Muscle layer of duodenum (tissue), 2 donors: Measurements from ENCODE around the gene C4orf50.

Experiments
- H3K27ac ChIP-seq: one replicate; pipeline ENCODE4 v1.7.0; 2013; ENCODE audit warnings: mild to moderate bottlenecking, low read length
- H3K27me3 ChIP-seq: one replicate; pipeline ENCODE4 v1.7.0; 2013; ENCODE audit warnings: low read depth, mild to moderate bottlenecking, control low read depth, low read length
- H3K36me3 ChIP-seq, 2 donors: one replicate each; pipeline ENCODE4 v1.7.0; 2013; ENCODE audit warnings: low read length in 2 of 2, control low read depth in 1 of 2, mild to moderate bottlenecking in 1 of 2; ENCODE audit not compliant: insufficient read depth in 2 of 2, control insufficient read depth in 1 of 2
- H3K4me1 ChIP-seq, 2 donors: one replicate each; pipeline ENCODE4 v1.7.0; 2013; ENCODE audit warnings: low read length in 2 of 2, mild to moderate bottlenecking in 2 of 2, control low read depth in 1 of 2, moderate library complexity in 1 of 2; ENCODE audit not compliant: insufficient read depth in 2 of 2, control insufficient read depth in 1 of 2
- H3K4me3 ChIP-seq, 2 donors: one replicate each; pipeline ENCODE4 v1.7.0; 2013; ENCODE audit warnings: low read length in 2 of 2, low read depth in 1 of 2, mild to moderate bottlenecking in 1 of 2
- H3K9me3 ChIP-seq, 2 donors: one replicate each; pipeline ENCODE4 v1.7.0; 2013; ENCODE audit warnings: low read length in 2 of 2, control low read depth in 1 of 2, mild to moderate bottlenecking in 1 of 2; ENCODE audit not compliant: control insufficient read depth in 1 of 2
- donor health status: healthy.

The C4orf50 gene

DNA sequence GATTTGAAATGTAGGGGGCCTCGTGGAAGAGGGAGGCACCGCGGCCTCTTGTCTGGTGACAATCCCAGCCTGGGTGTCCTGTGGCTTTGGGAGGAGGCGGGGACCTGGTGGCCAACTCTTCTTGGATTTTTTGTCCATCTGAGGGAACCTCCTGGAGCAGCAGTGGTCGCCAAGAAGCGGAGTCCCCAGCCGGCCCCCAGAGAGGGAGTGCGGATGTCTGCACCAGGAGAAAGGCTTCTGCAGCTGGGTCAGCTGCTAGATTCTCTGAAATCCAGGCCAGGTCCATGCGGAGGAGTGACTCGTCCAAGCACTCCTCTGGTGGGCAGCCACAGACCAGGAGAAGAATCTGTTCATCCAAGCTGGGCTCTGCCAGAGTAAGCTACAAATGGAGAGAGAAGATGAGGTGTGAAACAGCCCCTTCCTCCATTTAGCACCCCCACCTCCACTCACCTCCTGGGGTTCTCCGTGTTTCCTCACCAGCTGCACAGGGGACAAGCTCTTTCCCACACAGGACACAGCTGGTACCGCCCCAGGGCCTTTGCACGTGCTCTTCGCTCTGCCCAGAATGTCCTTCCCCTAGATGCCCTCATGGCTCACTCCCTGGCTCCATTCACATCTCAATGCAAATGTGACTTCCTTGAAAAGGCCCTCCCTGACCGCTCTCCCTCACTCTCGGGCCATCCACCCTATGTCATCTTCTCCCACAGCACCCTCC, 27.6 kb downstream of the C4orf50 start:
- H3K27ac ChIP-seq, result no peak overlapping the region
- no peaks in the 10 kb centered on the region for H3K27me3 ChIP-seq
- H3K36me3 ChIP-seq, result no peaks in the 10 kb centered on the region
- H3K9me3 ChIP-seq, result no peaks in the 10 kb centered on the region
- no peaks in the 10 kb centered on the region for H3K4me1 ChIP-seq
- no peak overlapping the region for H3K4me3 ChIP-seq

DNA sequence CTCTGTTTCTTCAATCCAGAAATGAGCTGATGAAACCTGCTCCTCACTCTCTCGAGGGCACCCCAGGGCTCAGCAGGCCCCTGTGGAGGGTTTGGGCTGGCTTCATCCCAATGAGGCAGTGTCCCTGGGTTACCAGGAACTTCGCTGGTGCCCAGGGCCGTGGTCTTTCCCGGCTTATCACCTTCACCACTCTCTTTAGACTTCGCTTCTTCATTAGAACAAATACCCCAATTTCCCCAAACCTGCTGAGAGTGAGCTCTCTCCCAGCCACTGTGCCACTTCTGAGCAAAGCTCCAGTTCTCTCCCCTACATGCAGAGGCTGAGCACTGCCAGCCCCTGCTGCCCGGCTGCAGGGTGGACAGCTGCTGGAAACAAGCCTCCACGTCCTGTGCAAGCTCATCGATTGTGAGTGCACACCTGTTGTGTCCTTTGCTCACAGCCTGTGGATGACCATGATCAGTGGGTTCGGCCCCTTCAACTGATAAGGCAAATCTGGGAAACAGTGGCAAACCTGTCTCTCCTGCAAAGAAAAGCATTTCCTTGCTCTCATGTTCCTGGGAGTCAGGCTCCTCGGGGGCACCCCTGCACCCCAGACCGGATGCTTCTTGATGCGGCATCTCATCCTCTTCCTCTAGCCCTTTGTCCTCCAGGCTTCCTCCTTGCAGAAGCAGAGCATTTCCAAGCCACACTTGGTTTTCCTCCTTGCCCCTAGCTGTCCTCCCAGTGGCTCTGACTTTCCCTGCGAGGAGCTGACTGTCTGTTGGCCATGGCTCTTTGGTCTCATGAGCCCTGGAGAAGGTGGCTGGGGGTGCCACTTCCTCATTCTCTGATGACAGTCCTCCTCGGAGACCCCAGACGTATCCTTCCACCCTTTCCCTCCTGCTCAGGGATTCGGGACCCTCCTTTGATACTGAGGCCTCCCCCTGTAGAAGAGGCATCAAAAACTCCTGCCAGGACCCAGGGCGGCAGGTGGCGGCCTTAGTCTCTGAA, 28.7 kb downstream of the C4orf50 start:
- no peaks in the 10 kb centered on the region for H3K27me3 ChIP-seq
- no peak overlapping the region for H3K27ac ChIP-seq
- no peak overlapping the region for H3K4me3 ChIP-seq
- no peaks in the 10 kb centered on the region for H3K36me3 ChIP-seq
- H3K9me3 ChIP-seq, result peaks cover 0 to 4% of the 10 kb centered on the region in 2 donors
- H3K4me1 ChIP-seq, result no peaks in the 10 kb centered on the region

DNA sequence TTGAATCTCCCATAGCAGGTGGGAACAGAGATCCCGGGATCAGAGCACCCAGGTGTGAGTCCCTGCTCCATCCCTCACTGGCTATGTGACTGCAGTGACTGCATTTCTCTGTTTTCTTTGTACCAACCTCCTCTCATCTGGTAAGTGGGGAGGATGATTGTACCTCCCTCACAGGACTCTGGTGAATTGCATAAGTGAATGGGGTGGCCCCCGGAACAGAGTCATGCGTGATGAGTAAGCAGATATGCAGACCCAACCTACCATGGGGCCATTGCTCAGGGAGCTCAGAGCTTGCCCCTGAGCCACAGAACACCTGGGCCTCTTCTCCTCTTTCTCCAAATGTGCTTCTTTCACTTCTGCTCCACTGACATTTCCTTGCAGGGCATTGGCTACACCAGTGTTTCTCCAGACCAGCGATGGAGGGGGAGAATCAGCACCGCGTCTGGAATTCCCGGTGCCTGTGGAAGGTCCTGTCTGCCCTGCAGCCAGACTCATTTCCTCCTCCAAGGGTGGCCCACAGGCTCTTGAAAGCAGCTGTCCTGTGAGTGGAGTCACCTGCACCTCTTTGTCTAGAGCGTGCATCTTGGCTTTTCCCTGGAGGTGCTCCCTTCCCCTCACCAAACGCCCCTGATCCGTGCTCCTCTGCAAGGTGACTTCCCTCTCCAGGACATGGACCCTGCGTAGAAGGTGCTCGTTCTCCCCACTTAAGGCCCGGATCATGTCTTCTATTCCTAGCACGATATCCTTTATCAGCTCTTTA, 30.0 kb downstream of the C4orf50 start:
- no peaks in the 10 kb centered on the region for H3K27me3 ChIP-seq
- no peak overlapping the region for H3K27ac ChIP-seq
- H3K4me1 ChIP-seq, result no peaks in the 10 kb centered on the region
- no peak overlapping the region for H3K4me3 ChIP-seq
- peaks cover 0 to 4% of the 10 kb centered on the region in 2 donors for H3K9me3 ChIP-seq
- no peaks in the 10 kb centered on the region for H3K36me3 ChIP-seq

DNA sequence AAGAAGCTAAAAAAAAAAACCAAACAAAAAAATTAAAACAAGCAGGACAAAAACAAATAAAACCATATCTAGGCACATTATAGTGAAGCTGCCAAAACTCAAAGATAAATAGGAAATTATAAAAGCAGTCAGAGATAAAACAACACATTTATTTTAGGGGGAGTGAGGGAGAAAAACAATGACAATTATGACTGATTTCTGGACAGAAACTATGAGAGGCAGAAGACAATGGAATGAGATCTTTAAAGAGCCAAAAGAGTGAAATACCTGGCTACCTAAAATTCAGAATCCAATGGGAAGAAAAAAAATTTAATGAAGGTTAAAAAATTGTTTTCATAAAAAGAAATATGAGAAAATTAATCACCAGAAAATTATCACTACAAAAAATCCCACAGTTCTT, 33.4 kb downstream of the C4orf50 start:
- Histone ChIP-seq H3K27ac (no peak overlapping the region), H3K9me3 (peaks cover 0 to 4% of the 10 kb centered on the region in 2 donors), H3K36me3 (no peaks in the 10 kb centered on the region), H3K4me3 (no peak overlapping the region), H3K4me1 (no peaks in the 10 kb centered on the region), H3K27me3 (no peaks in the 10 kb centered on the region)

DNA sequence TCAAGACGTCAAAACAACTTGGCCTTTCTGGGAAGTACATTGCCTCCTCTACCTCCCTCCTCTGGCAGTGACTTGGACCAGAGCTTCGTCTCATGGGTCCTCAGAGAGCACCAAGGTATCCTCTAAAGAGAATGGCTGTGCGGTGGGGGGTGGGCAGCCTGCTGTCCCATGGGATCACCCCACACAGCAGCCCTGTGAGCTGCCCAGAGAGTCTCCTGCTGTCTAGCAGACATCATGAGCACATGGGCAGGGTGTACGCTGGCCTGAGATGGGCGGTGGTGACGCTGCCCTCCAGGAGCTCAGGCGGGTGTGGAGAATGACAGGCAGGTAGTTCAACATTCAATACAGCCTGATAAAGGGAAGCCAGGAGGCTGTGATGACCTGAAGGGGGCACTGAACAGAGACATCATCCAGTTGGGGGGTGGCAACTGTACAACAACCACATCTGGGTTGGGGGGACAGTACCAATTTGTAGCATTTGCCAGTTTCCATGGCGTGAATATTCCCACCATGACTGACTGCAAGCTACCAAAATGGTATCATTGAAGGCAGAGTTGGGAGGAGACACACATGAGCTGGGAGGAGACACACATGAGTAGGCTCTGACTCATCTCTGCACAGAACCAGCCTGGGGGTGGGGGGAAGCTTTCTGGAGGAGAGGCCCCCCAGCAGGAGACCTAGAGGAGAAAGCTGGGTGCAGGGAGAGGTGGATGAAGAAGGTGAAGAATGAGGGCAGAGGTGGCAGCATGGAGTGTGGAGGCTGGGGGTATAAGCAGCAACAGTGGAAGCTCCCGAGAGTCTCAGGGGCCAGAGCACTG, 35.9 kb downstream of the C4orf50 start:
- H3K27ac ChIP-seq, result no peak overlapping the region
- no peaks in the 10 kb centered on the region for H3K27me3 ChIP-seq
- no peaks in the 10 kb centered on the region for H3K4me1 ChIP-seq
- H3K9me3 ChIP-seq, result peaks cover 0 to 4% of the 10 kb centered on the region in 2 donors
- H3K4me3 ChIP-seq, result no peak overlapping the region
- H3K36me3 ChIP-seq, result no peaks in the 10 kb centered on the region

DNA sequence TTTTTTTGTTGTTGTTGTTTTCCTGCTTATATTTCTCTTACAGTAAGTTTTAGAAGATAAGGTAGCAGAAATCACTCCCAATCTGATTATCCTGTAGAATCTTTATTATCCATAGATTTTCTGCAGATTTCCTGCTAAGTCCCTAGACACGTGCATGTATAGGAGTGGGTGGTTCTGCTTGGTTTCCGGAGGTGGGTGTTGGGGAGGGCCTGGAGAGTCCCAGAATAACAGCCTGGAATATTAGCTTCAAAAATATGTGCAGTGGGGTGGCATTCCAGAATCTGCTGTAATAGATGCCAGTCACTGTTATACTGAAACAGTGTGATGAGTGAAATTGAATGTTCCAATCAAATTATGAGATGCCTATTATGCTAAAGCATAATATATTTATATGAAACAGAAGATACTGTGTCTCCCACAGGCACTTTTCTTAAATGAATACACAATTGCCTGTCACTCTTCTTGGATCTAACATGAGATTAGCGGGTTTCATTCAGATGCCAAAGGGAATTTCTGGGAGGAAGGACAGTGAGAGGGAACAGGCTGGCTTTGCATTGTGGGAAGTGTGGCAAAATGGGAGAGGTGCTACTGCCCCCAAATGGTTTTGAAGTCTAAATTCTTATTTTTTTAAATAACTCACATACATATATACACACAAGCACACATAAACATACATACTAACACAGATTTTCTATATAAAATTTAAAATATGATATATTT, 37.6 kb downstream of the C4orf50 start:
- Histone ChIP-seq H3K4me1 (no peaks in the 10 kb centered on the region), H3K9me3 (peaks cover 0 to 4% of the 10 kb centered on the region in 2 donors), H3K27ac (no peak overlapping the region), H3K4me3 (no peak overlapping the region), H3K36me3 (no peaks in the 10 kb centered on the region), H3K27me3 (no peaks in the 10 kb centered on the region)

DNA sequence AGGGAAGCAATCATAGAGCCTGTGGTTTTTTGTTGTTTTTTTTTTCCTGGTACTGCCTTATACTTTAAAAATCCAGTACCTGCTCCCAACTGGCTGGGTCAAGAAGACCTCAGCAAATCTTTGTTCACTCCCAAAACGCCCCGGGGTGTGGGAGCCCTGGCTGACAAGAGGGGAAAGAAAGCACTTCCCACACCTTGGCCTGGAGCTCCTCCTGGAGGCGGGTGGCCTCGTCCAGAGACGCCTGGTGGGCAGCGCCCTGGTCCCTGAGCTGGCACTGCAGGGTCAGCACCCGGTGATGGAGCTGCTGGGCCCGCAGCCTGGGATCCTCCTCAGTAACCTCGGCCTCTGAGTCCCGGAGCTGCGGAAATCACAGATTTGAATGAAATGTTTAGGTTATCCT, 38.2 kb downstream of the C4orf50 start:
- Histone ChIP-seq H3K9me3 (peaks cover 0 to 3% of the 10 kb centered on the region in 2 donors), H3K27me3 (no peaks in the 10 kb centered on the region), H3K27ac (no peak overlapping the region), H3K36me3 (no peaks in the 10 kb centered on the region), H3K4me3 (no peak overlapping the region), H3K4me1 (no peaks in the 10 kb centered on the region)

DNA sequence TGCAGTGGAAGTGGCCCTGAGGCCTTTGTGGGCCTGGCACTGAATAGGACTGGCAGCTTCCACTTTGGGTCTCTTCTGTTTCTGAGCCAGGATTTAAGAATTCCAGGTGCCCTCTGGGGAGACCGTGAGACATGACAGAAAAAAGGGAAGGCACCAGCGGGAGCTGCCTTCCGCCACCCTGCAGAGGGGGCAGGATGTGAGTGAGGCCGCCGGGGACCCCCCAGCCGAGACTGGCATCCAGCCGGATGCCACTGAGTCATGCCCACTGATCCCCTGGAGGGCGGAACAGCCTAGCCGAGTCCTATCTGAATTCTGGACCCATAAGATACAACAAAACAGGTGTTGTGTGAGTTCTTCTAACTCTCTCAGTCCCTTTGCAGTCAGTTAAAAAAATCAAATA, 41.3 kb downstream of the C4orf50 start:
- H3K27ac ChIP-seq, result no peak overlapping the region
- H3K36me3 ChIP-seq, result no peaks in the 10 kb centered on the region
- no peaks in the 10 kb centered on the region for H3K4me1 ChIP-seq
- no peaks in the 10 kb centered on the region for H3K9me3 ChIP-seq
- no peak overlapping the region for H3K4me3 ChIP-seq
- H3K27me3 ChIP-seq, result peaks cover 5% of the 10 kb centered on the region

DNA sequence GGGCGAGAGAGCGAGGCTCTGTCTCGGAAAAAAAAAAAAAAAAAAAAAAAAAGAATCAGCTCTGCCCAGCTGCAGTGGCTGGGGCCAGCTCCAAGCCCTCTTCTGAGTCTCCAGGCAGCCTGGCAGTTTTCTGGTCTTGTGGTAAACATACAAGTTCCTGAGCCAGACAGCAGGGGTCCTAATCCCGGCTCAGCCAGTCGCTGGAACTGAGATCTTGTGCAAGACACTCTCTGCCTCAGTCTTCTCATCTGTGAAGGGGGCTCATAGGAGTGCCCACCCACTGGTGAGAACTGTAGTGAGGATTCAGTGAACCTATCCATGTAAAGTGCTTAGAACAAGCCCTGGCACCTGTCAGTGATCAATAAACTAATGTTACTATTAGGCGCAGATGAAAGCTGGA, 41.8 kb downstream of the C4orf50 start:
- Histone ChIP-seq H3K9me3 (no peaks in the 10 kb centered on the region), H3K27me3 (peaks cover 5% of the 10 kb centered on the region), H3K36me3 (no peaks in the 10 kb centered on the region), H3K4me1 (no peaks in the 10 kb centered on the region), H3K4me3 (no peak overlapping the region), H3K27ac (no peak overlapping the region)

DNA sequence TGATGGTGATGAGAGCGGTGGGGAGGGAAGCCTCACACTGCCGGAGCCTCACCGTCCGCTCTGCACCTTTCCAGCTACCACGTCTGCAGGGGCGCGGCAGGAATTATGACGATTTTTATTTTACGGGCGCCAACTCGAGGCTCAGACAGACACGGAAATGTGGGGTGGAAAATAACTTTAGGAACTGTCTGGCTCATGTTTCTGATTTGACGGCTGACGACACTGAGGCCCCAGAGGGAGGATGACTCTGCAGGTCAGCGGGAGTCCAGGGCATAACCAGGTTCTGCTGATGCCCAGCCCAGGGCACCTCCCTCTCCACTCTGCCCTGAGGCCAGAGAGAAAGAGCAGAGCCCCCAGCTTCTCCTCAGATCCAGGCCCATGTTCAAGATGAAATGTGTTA, 43.9 kb downstream of the C4orf50 start:
- H3K36me3 ChIP-seq, result no peaks in the 10 kb centered on the region
- peaks cover 5% of the 10 kb centered on the region for H3K27me3 ChIP-seq
- no peak overlapping the region for H3K4me3 ChIP-seq
- H3K4me1 ChIP-seq, result no peaks in the 10 kb centered on the region
- H3K9me3 ChIP-seq, result no peaks in the 10 kb centered on the region
- H3K27ac ChIP-seq, result no peak overlapping the region
